ENCODE data around the gene NRL.
"Not testable (repeated sequence)": the region's sequence is repeated elsewhere in the genome, so short reads cannot be mapped to it uniquely, and the experiment has no call there.

GRCh38 chr14:24105609-24106239 lies 9.0 kb downstream of the NRL start:
- not testable (repeated sequence) for TF ChIP-seq CTCF, POLR2A (IDR thresholded peaks at IDR 0.05)

All from heart left ventricle (tissue), 13 donors.